GM19099 (cell line): ENCODE data around the gene TERF2IP.

ENCODE experiments used
- POLR2A ChIP-seq: IDR thresholded peaks from 3 replicates; pipeline ENCODE4 v1.6.1; 2011; ENCODE audit warnings: low read depth; ENCODE audit not compliant: insufficient read length; ENCODE audit errors: extremely low read depth

Gene TERF2IP, protein sequence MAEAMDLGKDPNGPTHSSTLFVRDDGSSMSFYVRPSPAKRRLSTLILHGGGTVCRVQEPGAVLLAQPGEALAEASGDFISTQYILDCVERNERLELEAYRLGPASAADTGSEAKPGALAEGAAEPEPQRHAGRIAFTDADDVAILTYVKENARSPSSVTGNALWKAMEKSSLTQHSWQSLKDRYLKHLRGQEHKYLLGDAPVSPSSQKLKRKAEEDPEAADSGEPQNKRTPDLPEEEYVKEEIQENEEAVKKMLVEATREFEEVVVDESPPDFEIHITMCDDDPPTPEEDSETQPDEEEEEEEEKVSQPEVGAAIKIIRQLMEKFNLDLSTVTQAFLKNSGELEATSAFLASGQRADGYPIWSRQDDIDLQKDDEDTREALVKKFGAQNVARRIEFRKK

GRCh38 chr16:75647492-75648264 is at the start of gene TERF2IP, which contains the start of gene KARS1:
Gene TERF2IP, plus strand, starts transcription at chr16:75647773. Its CDS starts 110 bp downstream, at chr16:75647883.
Gene KARS1, minus strand, starts transcription at chr16:75647665. Its CDS starts 26 bp downstream, at chr16:75647639.
- TF ChIP-seq POLR2A = peak; percentile 97

DNA sequence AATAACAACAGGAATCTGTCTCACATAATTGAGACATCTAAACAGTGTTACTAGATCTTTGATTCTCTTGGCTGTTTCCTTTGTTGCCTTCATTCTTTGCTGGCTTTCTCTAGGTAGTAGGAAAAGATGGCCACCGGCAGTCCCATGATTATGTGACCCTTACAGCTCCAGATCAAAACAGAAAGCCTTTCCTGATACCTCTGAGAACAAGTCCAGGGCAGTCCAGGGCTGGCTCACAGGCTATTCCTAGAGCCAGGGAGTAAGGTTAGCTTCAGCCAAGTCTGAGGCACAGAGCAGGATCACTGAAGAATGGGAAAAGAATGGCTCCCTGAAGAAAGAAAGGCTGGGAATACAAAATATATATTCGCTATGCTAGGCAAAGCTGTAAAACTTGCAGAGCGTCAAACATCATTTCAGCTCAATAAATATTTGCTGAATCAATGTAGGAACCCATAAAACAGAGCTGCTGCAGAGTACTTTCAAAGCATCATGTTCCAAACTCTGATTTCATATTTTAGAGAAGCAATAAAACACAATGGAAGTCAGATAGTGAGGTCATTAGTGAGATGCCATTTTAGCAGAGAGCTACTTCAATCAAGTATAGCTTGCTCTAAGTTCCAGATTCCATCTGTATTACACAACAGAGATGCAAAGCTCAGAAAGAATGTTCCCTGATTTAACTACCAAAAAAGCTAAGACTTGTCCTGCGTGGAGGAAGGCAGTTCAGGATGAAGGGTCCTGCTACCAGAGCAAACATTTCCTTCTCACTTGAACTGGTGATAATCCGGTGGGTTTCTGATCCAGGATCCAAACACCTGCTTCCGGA is 47.9 kb upstream of the TERF2IP start:
- no peak for TF ChIP-seq POLR2A

DNA sequence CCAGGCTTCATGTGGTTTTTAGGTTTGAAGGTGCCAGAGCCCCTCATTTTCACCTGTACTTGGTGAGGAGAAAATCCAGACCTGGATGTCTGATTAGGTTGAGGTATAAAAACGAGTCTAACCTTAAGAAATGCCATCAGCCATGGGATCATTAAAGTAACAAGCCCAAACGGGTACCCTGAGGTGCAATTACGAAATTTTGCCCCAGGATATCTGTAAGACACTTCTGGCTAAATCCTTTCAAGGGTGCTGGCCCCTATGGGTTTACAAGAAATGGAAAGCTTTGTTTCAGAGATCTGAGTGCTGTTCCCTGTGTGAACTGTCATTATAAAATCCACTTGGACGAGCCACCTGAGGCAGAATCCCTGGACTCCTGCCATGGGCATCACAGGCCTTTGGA is 44.3 kb upstream of the TERF2IP start:
- TF ChIP-seq POLR2A = no peak

GRCh38 chr16:75606507-75606906 is 41.1 kb upstream of the TERF2IP start:
- no peak for TF ChIP-seq POLR2A

DNA sequence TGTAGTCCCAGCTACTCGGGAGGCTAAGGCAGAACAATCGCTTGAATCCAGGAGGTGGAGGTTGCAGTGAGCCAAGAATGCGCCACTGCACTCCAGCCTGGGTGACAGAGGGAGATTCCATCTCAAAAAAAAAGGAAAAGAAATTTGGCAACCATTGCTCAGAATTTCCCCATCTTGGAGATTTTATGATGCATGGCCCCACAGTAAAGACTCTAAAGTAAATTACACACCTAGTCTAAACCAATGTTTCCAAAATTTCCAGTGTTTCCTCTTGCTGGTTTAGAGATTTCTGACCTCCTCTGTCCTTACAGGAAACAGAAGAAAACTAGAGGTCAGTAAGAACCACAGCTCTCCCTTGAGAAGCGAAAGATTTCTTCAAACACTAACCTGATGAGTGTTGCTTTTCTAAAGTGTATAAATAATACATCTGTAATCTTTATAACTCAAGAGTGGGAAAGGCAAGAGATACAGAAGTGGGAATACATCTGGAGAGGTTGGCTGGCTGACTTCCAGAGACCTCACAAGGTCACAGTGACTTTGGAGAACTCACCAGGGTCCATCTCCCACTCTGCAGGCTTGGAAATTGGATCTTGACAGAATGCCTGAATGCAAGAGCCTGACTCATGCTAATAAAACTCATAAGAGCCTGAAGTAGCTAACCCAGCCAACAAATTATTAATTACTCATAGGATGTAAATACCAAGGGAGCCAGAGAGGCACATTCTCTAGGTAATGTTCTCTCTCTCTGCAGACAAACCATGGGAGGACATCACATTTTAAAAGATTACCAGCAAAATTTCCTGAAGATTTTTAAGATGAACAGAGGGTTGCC is 33.3 kb upstream of the TERF2IP start:
- no peak for TF ChIP-seq POLR2A

- TF ChIP-seq POLR2A = no peak
Observed at GRCh38 chr16:75615619-75616018, 32.0 kb upstream of the TERF2IP start.

DNA sequence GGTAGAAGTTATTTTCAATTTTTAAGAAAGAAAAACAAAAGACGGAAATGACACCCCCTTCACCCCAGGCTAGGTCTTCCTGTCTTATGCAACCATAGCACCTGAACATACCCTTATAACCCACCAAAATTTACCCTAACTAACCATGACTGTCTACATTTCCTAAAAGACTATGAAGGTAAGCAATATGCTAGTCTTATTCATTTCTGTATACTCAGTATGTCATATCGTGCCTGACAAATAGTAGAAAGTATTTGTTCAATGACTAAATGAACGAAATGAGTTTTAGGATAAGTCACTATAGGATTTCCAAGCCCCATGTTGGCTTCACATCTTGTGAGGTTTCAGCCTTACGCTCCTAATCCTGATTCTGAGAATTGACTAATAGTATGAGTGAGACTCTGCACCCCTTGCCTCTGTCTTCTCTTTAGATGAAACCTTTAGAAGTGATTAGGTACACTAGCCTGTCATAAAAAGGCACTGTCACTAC is 31.0 kb upstream of the TERF2IP start:
- no peak for TF ChIP-seq POLR2A

GRCh38 chr16:75617121-75617520 is 30.5 kb upstream of the TERF2IP start:
- TF ChIP-seq POLR2A = no peak

DNA sequence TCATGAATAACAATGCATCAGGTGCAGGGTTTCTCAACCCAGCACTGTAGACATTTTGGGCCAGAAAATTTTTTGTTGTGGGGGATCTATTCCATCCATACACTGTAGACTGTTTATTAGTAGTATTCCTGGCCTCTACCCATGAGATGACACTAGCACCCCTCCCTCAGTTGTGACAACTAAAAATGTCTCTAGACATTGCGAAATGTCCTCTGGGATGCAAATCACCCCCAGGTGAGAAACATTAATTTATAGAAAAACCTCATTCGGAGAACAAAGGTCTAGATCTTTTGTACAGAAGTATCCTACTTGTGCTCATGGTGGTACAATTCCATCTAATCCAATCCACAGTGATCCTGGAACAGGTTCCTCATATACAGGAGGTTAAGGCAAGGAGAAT is 28.8 kb upstream of the TERF2IP start:
- TF ChIP-seq POLR2A = no peak

- TF ChIP-seq POLR2A = no peak
Observed at GRCh38 chr16:75620326-75621169, 27.0 kb upstream of the TERF2IP start.

DNA sequence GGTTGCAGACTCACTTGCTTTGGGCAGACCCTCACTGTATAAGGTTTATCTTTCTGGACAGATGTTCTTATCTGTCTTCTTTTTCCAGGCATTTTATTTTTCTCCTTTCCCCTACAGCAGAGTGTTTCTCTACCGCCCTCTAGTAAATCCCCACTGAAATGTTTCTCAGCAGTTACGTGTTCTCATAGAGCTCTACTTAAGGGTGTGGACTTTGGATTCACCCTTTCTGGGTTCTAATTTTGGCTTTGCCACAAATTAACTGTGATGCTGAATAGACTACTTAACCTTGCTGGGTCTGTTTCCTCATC is 26.4 kb upstream of the TERF2IP start:
- TF ChIP-seq POLR2A = no peak

DNA sequence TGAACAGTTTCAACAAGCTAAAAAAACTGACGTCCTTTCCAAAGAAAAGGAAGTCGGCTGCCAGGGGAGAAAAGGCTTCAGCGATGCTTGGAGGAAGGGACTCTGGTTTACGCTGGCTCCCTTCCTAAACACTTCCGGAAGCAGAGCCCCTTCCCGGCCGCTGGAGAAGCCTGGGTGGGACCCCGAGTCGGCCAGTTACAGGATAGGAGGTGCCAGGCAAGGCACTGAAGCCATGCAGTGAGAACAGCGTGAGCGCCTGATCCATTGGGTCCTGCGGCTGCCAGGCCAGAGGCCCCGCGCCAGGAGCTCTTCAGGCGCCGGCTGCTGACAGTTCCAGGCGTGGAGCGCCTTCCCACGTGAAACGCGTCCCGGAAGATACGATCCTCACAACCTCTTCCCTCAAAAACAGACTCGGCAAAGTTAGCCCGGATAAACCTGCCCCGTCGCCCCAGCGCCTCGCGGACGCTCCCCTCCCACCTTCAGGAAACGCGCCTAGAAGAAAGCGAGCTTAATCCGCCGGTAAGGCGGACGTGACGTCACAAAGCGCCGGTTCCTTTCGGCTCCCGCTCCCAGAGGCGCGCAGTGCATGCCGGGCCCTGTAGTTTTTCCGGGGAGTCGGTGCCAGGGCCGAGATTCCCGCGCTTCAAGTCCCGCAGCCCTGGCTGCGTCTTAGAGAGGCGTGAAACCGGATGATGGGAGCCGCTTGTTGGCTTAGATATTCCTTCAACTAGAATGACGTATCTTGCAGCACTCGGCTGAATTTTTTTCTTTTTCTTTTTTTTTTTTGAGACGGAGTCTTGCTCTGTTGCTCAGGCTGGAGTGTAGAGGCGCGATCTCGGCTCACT is 24.6 kb upstream of the TERF2IP start, which contains the start of gene ADAT1:
Gene ADAT1 (minus strand): TSS at position 521 of the 845 bp plus-strand sequence. CDS start 2,482 bp downstream, outside the sequence.
- peak; percentile 87 for TF ChIP-seq POLR2A
